HL-60 (cell line): Measurements from ENCODE around the gene YWHAG.
"Not testable (repeated sequence)": the region's sequence is repeated elsewhere in the genome, so short reads cannot be mapped to it uniquely, and the experiment has no call there.

Experiments used
- TF ChIP-seq, protein P1 (sequence below): IDR thresholded peaks from one replicate; pipeline ENCODE4 v1.5.1; 2011; ENCODE audit warnings: low read length, control low read depth, inconsistent platforms; ENCODE audit not compliant: insufficient read depth
- TF ChIP-seq, protein P2 (sequence below): IDR thresholded peaks from 2 replicates; pipeline ENCODE4 v1.6.1; 2012; ENCODE audit warnings: low read depth; ENCODE audit not compliant: insufficient replicate concordance

DNA sequence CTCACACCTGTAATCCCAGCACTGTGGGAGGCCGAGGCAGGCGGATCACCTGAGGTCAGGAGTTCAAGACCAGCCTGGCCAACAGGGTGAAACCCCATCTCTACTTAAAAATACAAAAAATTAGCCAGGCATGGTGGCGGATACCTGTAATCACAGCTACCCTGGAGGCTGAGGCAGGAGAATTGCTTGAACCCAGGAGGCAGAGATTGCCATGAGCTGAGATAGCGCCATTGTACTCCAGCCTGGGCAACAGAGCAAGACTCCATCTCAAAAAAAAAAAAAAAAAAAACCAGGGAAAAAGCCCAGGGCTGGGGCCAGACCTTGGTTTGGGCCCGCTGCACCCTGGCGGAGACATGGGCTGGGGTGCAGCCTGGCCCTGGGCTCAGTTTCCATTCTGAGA, 47.0 kb downstream of the YWHAG start:
- TF ChIP-seq, protein P1, sequence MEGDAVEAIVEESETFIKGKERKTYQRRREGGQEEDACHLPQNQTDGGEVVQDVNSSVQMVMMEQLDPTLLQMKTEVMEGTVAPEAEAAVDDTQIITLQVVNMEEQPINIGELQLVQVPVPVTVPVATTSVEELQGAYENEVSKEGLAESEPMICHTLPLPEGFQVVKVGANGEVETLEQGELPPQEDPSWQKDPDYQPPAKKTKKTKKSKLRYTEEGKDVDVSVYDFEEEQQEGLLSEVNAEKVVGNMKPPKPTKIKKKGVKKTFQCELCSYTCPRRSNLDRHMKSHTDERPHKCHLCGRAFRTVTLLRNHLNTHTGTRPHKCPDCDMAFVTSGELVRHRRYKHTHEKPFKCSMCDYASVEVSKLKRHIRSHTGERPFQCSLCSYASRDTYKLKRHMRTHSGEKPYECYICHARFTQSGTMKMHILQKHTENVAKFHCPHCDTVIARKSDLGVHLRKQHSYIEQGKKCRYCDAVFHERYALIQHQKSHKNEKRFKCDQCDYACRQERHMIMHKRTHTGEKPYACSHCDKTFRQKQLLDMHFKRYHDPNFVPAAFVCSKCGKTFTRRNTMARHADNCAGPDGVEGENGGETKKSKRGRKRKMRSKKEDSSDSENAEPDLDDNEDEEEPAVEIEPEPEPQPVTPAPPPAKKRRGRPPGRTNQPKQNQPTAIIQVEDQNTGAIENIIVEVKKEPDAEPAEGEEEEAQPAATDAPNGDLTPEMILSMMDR: not testable (repeated sequence)
- TF ChIP-seq, protein P2, sequence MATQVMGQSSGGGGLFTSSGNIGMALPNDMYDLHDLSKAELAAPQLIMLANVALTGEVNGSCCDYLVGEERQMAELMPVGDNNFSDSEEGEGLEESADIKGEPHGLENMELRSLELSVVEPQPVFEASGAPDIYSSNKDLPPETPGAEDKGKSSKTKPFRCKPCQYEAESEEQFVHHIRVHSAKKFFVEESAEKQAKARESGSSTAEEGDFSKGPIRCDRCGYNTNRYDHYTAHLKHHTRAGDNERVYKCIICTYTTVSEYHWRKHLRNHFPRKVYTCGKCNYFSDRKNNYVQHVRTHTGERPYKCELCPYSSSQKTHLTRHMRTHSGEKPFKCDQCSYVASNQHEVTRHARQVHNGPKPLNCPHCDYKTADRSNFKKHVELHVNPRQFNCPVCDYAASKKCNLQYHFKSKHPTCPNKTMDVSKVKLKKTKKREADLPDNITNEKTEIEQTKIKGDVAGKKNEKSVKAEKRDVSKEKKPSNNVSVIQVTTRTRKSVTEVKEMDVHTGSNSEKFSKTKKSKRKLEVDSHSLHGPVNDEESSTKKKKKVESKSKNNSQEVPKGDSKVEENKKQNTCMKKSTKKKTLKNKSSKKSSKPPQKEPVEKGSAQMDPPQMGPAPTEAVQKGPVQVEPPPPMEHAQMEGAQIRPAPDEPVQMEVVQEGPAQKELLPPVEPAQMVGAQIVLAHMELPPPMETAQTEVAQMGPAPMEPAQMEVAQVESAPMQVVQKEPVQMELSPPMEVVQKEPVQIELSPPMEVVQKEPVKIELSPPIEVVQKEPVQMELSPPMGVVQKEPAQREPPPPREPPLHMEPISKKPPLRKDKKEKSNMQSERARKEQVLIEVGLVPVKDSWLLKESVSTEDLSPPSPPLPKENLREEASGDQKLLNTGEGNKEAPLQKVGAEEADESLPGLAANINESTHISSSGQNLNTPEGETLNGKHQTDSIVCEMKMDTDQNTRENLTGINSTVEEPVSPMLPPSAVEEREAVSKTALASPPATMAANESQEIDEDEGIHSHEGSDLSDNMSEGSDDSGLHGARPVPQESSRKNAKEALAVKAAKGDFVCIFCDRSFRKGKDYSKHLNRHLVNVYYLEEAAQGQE: not testable (repeated sequence)
